OCI-LY3 (cell line): ENCODE data around the gene HDAC8.

Source experiments
- H2AFZ ChIP-seq: fragments of 200-600, 300-600 bp; shearing (Covaris generic); 2 replicates; pipeline ENCODE4 v1.6.0; 2014; ENCODE audit warnings: antibody characterized with exemption, low read depth, low read length
- H3K27ac ChIP-seq: fragments of 200-600, 300-600 bp; sonication (generic); 2 replicates; pipeline ENCODE4 v1.5.1; 2014; ENCODE audit warnings: mild to moderate bottlenecking, low read length, moderate library complexity, mixed read lengths
- H3K27me3 ChIP-seq: fragments of 200-600, 300-600 bp; sonication (generic); 2 replicates; pipeline ENCODE4 v1.6.1; 2014; ENCODE audit warnings: low read depth, low read length, mixed read lengths
- H3K36me3 ChIP-seq: fragments of 200-600, 300-600 bp; sonication (generic); replicated peaks from 2 replicates; pipeline ENCODE3; 2014; ENCODE audit warnings: low read depth, low read length, mixed read lengths
- H3K4me1 ChIP-seq: fragments of 300-600, 200-600 bp; sonication (generic); 2 replicates; pipeline ENCODE4 v1.6.1; 2014; ENCODE audit warnings: low read length, mixed read lengths
- H3K4me2 ChIP-seq: fragments of 200-600, 300-600 bp; sonication (generic); 2 replicates; pipeline ENCODE4 v1.6.1; 2014; ENCODE audit warnings: low read length, mixed read lengths
- H3K4me3 ChIP-seq: fragments of 300-600, 200-600 bp; sonication (generic); 2 replicates; pipeline ENCODE4 v1.5.1; 2014; ENCODE audit warnings: antibody characterized with exemption, mild to moderate bottlenecking, low read length, moderate library complexity
- H3K79me2 ChIP-seq: fragments of 300-600, 200-600 bp; shearing (Covaris generic); 2 replicates; pipeline ENCODE4 v1.6.1; 2014; ENCODE audit warnings: mild to moderate bottlenecking, low read length, mixed read lengths
- H3K9ac ChIP-seq: fragments of 300-600, 200-600 bp; shearing (Covaris generic); 2 replicates; pipeline ENCODE4 v1.6.0; 2014; ENCODE audit warnings: mild to moderate bottlenecking, low read length, moderate library complexity
- H3K9me3 ChIP-seq: fragments of 200-600, 300-600 bp; shearing (Covaris generic); 2 replicates; pipeline ENCODE4 v1.6.1; 2014; ENCODE audit warnings: low read length, mixed read lengths; ENCODE audit not compliant: insufficient read depth
- H4K20me1 ChIP-seq: fragments of 200-600, 300-600 bp; sonication (generic); 2 replicates; pipeline ENCODE4 v1.6.1; 2016; ENCODE audit warnings: low read length, mixed read lengths; ENCODE audit not compliant: insufficient read depth
- CTCF ChIP-seq: fragments of 200-600, 300-600 bp; sonication (generic); IDR thresholded peaks from 2 replicates; pipeline ENCODE4 v1.5.1; 2014; ENCODE audit warnings: antibody characterized with exemption, low read length, low read depth
- EZH2phosphoT487 ChIP-seq: fragments of 200-600 bp; shearing (Covaris generic); IDR thresholded peaks from 2 replicates; pipeline ENCODE4 v1.6.1; 2018; ENCODE audit warnings: antibody characterized with exemption, mixed run types, low read depth

The HDAC8 gene

GRCh38 chrX:72436010-72436409 lies 136.6 kb downstream of the HDAC8 start:
- H3K4me1 ChIP-seq = no peaks in the 10 kb centered on the region
- no peaks in the 10 kb centered on the region for H3K27me3 ChIP-seq
- H3K79me2 ChIP-seq = no peaks in the 10 kb centered on the region
- H3K27ac ChIP-seq = no peak overlapping the region
- no peak for TF ChIP-seq EZH2phosphoT487
- no peak for TF ChIP-seq CTCF
- H3K9me3 ChIP-seq = no peaks in the 10 kb centered on the region; the same call in 1 of the 2 replicates
- no peak overlapping the region for H3K4me2 ChIP-seq
- no peak overlapping the region for H2AFZ ChIP-seq
- no peak overlapping the region for H3K4me3 ChIP-seq
- H3K36me3 ChIP-seq = peaks cover 11% of the 10 kb centered on the region
- H4K20me1 ChIP-seq = no peaks in the 10 kb centered on the region
- H3K9ac ChIP-seq = no peak overlapping the region

- Histone ChIP-seq H3K36me3 (peaks cover 6% of the 10 kb centered on the region), H3K9ac (no peak overlapping the region)
These were observed 142.2 kb downstream of the HDAC8 start for GRCh38 chrX:72430405-72430968.

GRCh38 chrX:72421797-72422196 lies 150.8 kb downstream of the HDAC8 start:
- Histone ChIP-seq H2AFZ (no peak overlapping the region), H3K9me3 (no peaks in the 10 kb centered on the region), H3K9ac (no peak overlapping the region), H3K4me2 (no peak overlapping the region), H3K79me2 (no peaks in the 10 kb centered on the region), H4K20me1 (no peaks in the 10 kb centered on the region), H3K36me3 (peaks cover 15% of the 10 kb centered on the region), H3K4me3 (no peak overlapping the region), H3K27me3 (no peaks in the 10 kb centered on the region), H3K4me1 (no peaks in the 10 kb centered on the region), H3K27ac (no peak overlapping the region)
- TF ChIP-seq EZH2phosphoT487 = no peak
- no peak for TF ChIP-seq CTCF

More at GRCh38 chrX:72430405-72430968, 142.2 kb downstream of the HDAC8 start:
- no peak overlapping the region for H3K27ac ChIP-seq
- no peaks in the 10 kb centered on the region for H3K79me2 ChIP-seq
- H3K4me3 ChIP-seq = no peak overlapping the region
- H4K20me1 ChIP-seq = no peaks in the 10 kb centered on the region
- H3K9me3 ChIP-seq = no peaks in the 10 kb centered on the region
- no peak for TF ChIP-seq CTCF
- TF ChIP-seq EZH2phosphoT487 = no peak
- no peak overlapping the region for H2AFZ ChIP-seq
- H3K27me3 ChIP-seq = no peaks in the 10 kb centered on the region
- H3K4me1 ChIP-seq = no peaks in the 10 kb centered on the region
- no peak overlapping the region for H3K4me2 ChIP-seq

GRCh38 chrX:72409993-72410392 lies 162.7 kb downstream of the HDAC8 start:
- TF ChIP-seq EZH2phosphoT487 = no peak
- TF ChIP-seq CTCF = no peak
- H3K4me3 ChIP-seq = no peak overlapping the region
- no peaks in the 10 kb centered on the region for H3K79me2 ChIP-seq
- no peak overlapping the region for H3K27ac ChIP-seq
- no peak overlapping the region for H3K4me2 ChIP-seq
- no peaks in the 10 kb centered on the region for H3K9me3 ChIP-seq
- H3K4me1 ChIP-seq = peaks cover 16% of the 10 kb centered on the region
- peaks cover 6% of the 10 kb centered on the region for H3K36me3 ChIP-seq
- H3K27me3 ChIP-seq = no peaks in the 10 kb centered on the region
- H3K9ac ChIP-seq = no peak overlapping the region
- H4K20me1 ChIP-seq = no peaks in the 10 kb centered on the region
- H2AFZ ChIP-seq = no peak overlapping the region
